GM19238 (cell line): Measurements from ENCODE around the gene PPP2R2D.
"Not testable (repeated sequence)": the region's sequence is repeated elsewhere in the genome, so short reads cannot be mapped to it uniquely, and the experiment has no call there.

Source experiments
- DNase-seq: peaks from one replicate; pipeline ENCODE4 v3.0.0; 2011; ENCODE audit warnings: low spot score; ENCODE audit not compliant: insufficient read length

The PPP2R2D gene

DNA sequence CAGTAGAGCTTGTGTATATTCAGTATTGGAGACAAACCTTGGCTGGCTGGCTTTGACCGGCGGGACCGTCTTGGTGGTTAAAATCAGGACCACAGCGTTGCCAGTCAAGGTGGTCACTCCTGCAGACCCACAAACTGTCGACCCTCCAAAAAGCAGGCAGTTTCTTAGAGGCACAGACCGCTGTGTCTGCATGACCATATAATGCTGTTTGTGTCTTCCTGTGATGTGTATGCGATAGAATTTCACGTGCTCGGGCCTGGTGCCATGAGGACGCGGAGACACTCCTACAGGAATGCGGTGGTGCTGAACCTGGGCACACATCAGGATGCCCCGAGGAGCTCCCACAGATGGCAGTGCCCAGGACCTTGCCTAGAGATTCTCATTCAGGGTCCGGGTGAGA, 46.1 kb downstream of the PPP2R2D start:
- no peak for DNase-seq

DNA sequence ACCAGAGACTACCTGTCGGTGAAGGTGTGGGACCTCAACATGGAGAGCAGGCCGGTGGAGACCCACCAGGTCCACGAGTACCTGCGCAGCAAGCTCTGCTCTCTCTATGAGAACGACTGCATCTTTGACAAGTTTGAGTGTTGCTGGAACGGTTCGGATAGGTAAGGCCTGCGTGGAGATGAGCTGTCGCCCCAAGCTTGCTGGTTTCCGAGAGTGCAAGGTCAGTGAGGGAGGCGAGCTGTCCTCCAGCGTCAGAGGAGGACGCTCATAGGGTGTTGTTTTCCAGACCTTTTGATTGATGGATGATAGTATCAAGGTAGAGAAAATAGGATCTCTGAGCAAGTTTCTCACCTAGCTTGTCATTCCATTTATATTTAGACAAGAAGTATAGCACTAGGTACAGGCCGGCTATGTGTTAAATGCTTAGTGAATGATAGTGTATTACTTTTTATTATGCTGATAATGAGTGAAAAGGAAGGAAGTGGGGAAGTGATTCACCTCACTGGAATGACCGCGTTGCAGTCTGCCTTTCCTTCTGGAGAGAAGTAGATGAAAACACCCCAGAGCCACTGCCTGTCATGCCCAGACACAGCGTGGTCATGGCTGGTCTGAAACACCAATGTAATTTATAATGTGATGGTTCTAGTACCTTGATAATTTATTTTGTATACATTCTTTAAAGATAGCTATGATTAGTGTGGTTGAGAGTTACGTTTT, 47.0 kb downstream of the PPP2R2D start:
- DNase-seq = no peak

DNA sequence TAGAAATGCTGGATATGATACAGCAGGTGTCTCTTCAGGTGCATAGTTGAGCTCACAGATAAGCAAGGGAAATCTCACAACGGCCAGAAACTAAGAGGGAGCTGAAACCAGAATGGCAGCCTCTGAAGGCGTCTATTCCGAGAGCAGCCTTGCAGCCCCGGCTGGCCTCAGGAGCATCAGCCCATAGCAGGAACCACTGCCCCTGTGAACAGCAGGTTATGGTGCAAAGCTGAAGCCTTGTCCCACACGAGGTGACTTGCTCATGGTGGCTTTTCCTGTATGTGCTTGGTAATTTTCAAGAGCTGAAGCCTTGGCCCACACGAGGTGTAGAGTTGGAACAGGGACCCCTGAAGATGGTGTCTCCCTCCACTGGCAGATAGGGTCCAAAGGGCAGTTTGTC, 47.7 kb downstream of the PPP2R2D start:
- no peak for DNase-seq

DNA sequence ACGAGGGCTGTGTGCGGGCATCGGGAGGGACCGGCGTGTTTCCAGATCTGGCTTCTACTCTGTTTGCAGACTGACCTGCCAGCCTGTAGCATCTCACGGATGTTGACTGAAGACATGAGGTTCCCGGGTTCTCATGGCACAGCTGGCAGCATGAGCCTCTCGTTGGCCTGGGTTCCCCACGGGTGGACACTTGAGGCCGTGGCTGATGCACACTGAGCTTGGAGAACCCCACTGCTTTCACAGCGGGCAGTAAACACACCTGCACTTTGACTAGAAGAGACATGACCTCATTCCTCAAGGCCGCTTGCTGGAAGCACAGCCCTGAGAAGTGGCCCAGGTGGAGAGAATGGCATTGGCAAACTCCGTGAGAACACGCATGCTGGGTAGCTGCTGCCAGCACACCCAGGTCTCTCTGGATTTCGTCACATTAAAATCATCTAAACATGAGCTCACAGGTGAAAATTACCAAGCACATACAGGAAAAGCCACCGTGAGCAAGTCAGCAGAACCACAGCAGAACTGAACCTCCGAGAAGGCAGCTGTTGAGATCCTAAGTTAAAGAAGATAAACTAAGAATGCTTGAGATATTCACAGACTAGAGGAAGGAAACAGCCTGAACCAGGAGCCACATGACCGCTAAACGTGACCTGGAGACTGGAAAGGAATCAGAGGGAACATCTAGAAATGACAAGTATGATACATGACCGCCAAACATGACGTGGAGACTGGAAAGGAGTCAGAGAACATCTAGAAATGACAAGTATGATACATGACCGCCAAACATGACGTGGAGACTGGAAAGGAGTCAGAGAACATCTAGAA, 48.4 kb downstream of the PPP2R2D start:
- DNase-seq = no peak

DNA sequence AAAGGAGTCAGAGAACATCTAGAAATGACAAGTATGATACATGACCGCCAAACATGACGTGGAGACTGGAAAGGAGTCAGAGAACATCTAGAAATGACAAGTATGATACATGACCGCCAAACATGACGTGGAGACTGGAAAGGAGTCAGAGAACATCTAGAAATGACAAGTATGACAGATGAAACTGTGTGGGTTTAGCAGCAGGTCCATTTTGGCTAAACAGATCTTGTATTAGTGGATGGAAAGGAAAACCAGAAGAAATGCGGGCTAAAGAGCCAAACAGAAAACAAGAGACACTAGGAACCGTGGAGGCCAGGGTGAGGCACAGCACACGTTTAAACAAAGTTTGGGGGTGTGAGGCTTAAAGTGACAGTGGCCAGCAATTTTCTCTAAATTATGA, 49.1 kb downstream of the PPP2R2D start:
- DNase-seq = not testable (repeated sequence)

DNA sequence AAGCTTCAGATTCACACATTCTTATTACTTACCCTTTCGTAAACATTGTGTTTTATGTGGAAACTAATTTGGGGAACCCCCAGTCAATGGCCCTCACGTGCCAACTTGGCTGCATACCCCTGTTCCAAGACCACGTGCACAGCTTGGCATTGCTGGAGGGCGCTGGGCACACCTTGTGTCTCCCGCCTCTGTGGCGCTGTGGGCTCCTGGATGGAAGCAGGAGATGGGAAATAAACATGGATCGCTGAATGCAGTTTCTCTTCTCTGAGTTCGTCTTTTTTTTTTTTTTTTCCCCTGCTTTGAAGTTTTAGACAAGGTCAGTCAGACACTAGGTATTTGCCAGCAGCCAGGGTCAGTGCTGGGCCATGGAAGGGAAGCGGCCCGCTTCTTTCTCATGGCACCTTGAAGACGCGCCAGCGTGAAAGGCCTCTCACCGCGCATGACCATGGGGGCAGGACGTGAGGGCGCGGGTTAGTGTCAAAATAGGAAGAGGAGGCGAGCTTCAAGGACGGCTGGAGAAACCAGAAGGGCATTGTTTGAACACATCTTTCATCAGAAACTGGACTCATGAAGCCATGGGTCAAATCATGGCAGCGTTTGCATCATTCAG, 53.7 kb downstream of the PPP2R2D start:
- no peak for DNase-seq

GRCh38 chr10:131955591-131956340, 55.0 kb downstream of the PPP2R2D start:
- DNase-seq = no peak

- no peak for DNase-seq
Observed at GRCh38 chr10:131959841-131960240, 59.0 kb downstream of the PPP2R2D start.

- no peak for DNase-seq
Observed at GRCh38 chr10:131960631-131961046, 59.8 kb downstream of the PPP2R2D start.

- DNase-seq = no peak
Observed at GRCh38 chr10:131961047-131961776, 60.4 kb downstream of the PPP2R2D start.

GRCh38 chr10:131961777-131962662, 61.2 kb downstream of the PPP2R2D start:
- no peak for DNase-seq

GRCh38 chr10:131963350-131963749, 62.5 kb downstream of the PPP2R2D start:
- no peak for DNase-seq

GRCh38 chr10:131963811-131964210, 63.0 kb downstream of the PPP2R2D start:
- no peak for DNase-seq

GRCh38 chr10:131964298-131964697, 63.5 kb downstream of the PPP2R2D start:
- no peak for DNase-seq

DNA sequence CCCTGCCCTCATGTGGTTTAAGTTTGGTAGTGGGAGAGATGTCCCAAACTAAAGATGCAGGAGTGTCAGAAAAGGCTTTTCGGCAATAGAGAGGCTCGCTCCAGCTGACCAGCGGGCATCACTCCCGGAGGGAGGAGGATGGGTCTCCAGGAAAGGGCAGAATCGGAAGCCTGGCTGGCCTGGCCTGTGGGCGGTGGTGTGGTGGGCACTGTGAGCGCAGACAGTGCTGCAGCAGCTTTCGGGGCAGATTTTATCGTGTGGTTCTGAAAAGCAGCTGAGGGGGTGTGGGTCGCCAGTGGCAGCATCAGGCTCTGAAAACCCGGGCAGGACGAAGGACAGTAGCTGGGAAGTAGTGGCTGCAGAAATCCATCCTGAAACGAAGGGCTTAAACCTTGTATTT, 68.1 kb downstream of the PPP2R2D start:
- DNase-seq = no peak

GRCh38 chr10:131970946-131971345, 70.1 kb downstream of the PPP2R2D start:
- DNase-seq = no peak

DNA sequence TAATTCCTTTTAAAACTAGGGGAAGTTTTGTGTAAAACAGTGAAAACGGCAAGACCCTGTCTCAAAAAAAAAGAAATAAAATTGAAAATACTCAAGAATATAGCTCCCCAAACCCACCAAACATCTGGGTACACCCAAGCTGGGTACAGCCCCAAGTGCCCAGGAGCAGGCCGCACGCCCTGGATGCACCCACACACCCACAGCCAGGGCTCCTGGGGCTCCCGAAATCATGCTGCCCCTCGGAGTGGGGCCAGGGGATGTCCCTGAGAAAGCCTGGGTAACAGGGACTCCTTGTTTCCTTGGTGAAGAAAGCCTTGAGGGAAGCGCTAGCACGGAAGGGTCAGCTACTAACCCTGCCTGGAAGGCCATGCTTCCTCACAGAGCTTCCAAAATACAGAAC, 70.8 kb downstream of the PPP2R2D start:
- DNase-seq = no peak

GRCh38 chr10:131972474-131973071, 71.8 kb downstream of the PPP2R2D start:
- no peak for DNase-seq

DNA sequence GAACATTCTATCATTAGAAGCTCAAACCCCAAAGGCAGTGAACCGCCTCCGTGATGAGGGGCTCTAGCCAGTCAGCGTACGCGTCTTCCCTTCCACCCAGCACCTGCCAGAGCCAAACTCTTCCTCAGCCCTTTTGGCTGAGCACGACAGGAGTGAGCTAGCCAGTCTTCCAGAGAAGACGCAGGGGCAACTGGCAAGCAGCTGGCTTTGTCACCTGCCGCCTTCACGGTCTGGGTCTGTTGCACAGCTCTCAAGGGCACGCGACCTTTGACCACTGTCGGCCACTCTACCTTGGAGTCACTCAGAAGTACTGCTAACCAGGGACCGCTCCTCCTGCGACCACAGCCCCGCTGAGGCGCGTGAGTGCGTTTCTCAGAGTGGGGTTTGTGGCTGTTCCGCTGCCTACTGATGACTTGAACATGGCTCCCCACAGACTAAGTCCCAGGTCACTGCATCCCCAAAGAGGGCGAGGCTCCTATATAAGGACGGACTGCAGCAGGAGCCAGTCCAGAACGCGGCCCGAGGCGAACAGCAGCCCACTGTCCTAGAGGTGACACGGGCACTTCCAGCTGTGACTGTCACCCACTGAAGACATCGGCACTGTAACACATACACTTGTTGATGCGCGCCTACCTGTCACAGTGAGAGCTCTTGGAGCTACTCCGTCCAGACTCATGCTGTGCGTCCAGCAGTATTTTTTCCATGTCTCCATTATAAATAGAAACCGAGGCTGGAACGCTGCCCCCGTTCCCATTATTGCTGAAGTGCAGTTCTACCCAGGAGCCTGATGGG, 72.5 kb downstream of the PPP2R2D start:
- no peak for DNase-seq
